OCI-LY7 (cell line): ENCODE data around the gene ZNF513. TPM values are rescaled to one million over a fixed set of nuclear protein-coding genes. Genes with fewer than 3 reads are reported as not detected.

ENCODE experiments used
- BruUV-seq: library from RNA; stranded (reverse); fragments of 400-500 nt; replicated peaks from 2 replicates; lab custom pipeline; 2021; lab: Mats Ljungman, UMichigan
- CTCF ChIA-PET: fragments of 300-600 bp; sonication (Branson Sonifier 250); formaldehyde crosslinking; loops from one replicate; lab custom pipeline; 2022; ENCODE audit warnings: antibody characterized with exemption; ENCODE audit not compliant: unreplicated experiment; lab: Charles Lee
- POLR2A ChIA-PET: fragments of 300-600 bp; sonication (Branson Sonifier 250); formaldehyde crosslinking; loops from one replicate; lab custom pipeline; 2022; ENCODE audit warnings: antibody characterized with exemption; lab: Charles Lee
- DNase-seq: peaks from one replicate; pipeline ENCODE4 v3.0.0-alpha.2; 2015; ENCODE audit warnings: low spot score
- H2AFZ ChIP-seq: fragments of 200-600 bp; sonication (generic), shearing (Covaris generic); 2 replicates; pipeline ENCODE4 v1.6.1; 2014; ENCODE audit warnings: mild to moderate bottlenecking, antibody characterized with exemption, low read length, moderate library complexity
- H3K27ac ChIP-seq: fragments of 200-600 bp; sonication (generic); 2 replicates; pipeline ENCODE4 v1.5.1; 2014; ENCODE audit warnings: mixed run types, low read depth, mild to moderate bottlenecking, moderate library complexity, low read length, inconsistent platforms; ENCODE audit not compliant: poor library complexity, severe bottlenecking
- H3K36me3 ChIP-seq: fragments of 200-600 bp; sonication (generic); 2 replicates; pipeline ENCODE4 v1.6.1; 2014; ENCODE audit warnings: mild to moderate bottlenecking, antibody characterized with exemption, low read length, moderate library complexity, mixed read lengths; ENCODE audit not compliant: insufficient read depth
- H3K4me1 ChIP-seq: fragments of 200-600 bp; sonication (generic); 2 replicates; pipeline ENCODE4 v1.5.1; 2014; ENCODE audit warnings: mild to moderate bottlenecking, low read length; ENCODE audit not compliant: insufficient read depth, poor library complexity, severe bottlenecking
- H3K4me2 ChIP-seq: fragments of 200-600 bp; sonication (generic); 2 replicates; pipeline ENCODE4 v1.6.1; 2014; ENCODE audit warnings: mild to moderate bottlenecking, low read length
- H3K4me3 ChIP-seq: fragments of 200-600 bp; sonication (generic); 2 replicates; pipeline ENCODE4 v1.5.1; 2014; ENCODE audit warnings: mild to moderate bottlenecking, low read depth, low read length; ENCODE audit not compliant: poor library complexity, severe bottlenecking
- H3K79me2 ChIP-seq: fragments of 200-600 bp; sonication (generic); 2 replicates; pipeline ENCODE4 v1.6.1; 2016; ENCODE audit warnings: low read depth, mild to moderate bottlenecking, low read length, moderate library complexity, mixed read lengths; ENCODE audit not compliant: insufficient read depth
- H3K9me2 ChIP-seq: fragments of 200-600 bp; sonication (generic); 2 replicates; pipeline ENCODE4 v1.6.1; 2016; ENCODE audit warnings: mild to moderate bottlenecking, low read length, mixed read lengths; ENCODE audit not compliant: insufficient read depth
- H3K9me3 ChIP-seq: fragments of 200-600 bp; sonication (generic); 2 replicates; pipeline ENCODE4 v1.6.1; 2014; ENCODE audit warnings: mild to moderate bottlenecking, mixed run types, low read length, mixed read lengths
- H4K20me1 ChIP-seq: fragments of 200-600 bp; sonication (generic); 2 replicates; pipeline ENCODE4 v1.6.1; 2014; ENCODE audit warnings: mild to moderate bottlenecking, antibody characterized with exemption, low read length, moderate library complexity, mixed read lengths; ENCODE audit not compliant: insufficient read depth
- EZH2phosphoT487 ChIP-seq: fragments of 200-600 bp; sonication (generic); IDR thresholded peaks from 2 replicates; pipeline ENCODE4 v1.6.1; 2018; ENCODE audit warnings: low read depth, borderline replicate concordance, mild to moderate bottlenecking, mixed run types, antibody characterized with exemption, low read length, moderate library complexity, mixed read lengths
- intact Hi-C: fragments of 100-400 bp; cut with micrococcal nuclease; formaldehyde crosslinking; loops from one replicate; pipeline ENCODE4 v1.10.0; 2022; ENCODE audit not compliant: unreplicated experiment
- total RNA-seq, 2 experiments: library from RNA; depleted of rRNA in 1 of 2; stranded (reverse); fragments of >200 nt in 1 of 2; shearing (Covaris generic) in 1 of 2; gene quantifications; 2 replicates each; pipeline ENCODE4 v1.2.3, GENCODE V29; 2014 to 2022
- TF ChIP-seq, protein P1 (sequence below): fragments of 200-600 bp; sonication (generic); conservative IDR thresholded peaks from 2 replicates; pipeline ENCODE4 v1.5.1; 2014; ENCODE audit warnings: mild to moderate bottlenecking, antibody characterized with exemption, low read length, moderate library complexity, mixed read lengths

ZNF513 gene
- total RNA-seq, 2 experiments from 2014 or later: 10.0 to 10.9 TPM

DNA sequence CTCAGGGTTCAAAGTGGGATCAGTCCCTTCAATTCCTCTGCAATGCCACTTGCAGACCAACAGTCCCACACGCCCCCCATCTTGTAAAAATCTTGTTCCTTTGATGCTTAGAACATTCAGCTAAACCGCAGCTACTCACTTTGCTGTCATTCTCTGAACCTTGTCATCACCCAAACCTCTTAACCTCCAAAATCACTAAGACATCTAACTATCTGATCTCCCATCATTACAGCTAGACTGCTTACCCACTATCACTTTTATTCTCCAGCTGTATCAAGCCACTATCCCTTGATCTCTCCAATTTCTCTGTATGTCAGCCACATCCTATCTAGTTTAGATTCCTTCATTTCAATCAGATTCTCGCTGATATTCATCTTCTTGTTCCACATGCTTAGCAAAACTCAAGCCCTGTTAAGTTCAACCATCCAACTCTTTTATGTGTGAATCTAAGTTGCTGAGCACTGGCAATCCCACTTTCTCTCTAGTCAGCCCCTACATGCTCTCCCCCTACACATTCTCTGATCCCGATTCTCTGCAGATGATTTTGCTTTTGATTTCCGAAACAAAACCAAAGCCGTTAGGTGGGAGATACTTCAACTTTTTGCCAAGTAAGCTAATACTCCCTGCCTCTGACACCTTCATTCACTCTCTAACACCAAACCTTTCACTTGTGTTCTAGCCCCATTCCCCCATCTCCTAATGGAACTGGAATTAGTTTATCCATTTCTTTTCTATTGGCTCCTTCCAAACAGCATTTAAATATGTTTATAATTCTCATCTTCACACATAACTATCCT lies 28.5 kb downstream of the ZNF513 start:
- intact Hi-C loops: no loop called here
- Histone ChIP-seq H4K20me1 (0 out of 2 replicates have a peak, but pooled peaks cover 4% of the 10 kb centered on the region), H3K9me2 (no peaks in the 10 kb centered on the region), H3K4me3 (no peak overlapping the region), H3K9me3 (no peaks in the 10 kb centered on the region), H3K4me2 (no peak overlapping the region), H3K36me3 (peaks cover 16% of the 10 kb centered on the region; the same call in 1 of the 2 replicates), H3K4me1 (peaks cover 24% of the 10 kb centered on the region), H3K79me2 (peaks cover 75% of the 10 kb centered on the region), H3K27ac (no peak overlapping the region), H2AFZ (no peak overlapping the region)
- no peak for TF ChIP-seq EZH2phosphoT487
- TF ChIP-seq, protein P1, sequence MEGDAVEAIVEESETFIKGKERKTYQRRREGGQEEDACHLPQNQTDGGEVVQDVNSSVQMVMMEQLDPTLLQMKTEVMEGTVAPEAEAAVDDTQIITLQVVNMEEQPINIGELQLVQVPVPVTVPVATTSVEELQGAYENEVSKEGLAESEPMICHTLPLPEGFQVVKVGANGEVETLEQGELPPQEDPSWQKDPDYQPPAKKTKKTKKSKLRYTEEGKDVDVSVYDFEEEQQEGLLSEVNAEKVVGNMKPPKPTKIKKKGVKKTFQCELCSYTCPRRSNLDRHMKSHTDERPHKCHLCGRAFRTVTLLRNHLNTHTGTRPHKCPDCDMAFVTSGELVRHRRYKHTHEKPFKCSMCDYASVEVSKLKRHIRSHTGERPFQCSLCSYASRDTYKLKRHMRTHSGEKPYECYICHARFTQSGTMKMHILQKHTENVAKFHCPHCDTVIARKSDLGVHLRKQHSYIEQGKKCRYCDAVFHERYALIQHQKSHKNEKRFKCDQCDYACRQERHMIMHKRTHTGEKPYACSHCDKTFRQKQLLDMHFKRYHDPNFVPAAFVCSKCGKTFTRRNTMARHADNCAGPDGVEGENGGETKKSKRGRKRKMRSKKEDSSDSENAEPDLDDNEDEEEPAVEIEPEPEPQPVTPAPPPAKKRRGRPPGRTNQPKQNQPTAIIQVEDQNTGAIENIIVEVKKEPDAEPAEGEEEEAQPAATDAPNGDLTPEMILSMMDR: no peak
- no TSS peak for BruUV-seq
- ChIA-PET CTCF (no interaction called here), POLR2A (interaction anchor here (1.0 to 1.7 kb wide), 3 partner anchors 8 to 58 kb away, joined by 3 to 7 read pairs (median 5); no protein-coding TSS in a partner anchor)
- no peak for DNase-seq

DNA sequence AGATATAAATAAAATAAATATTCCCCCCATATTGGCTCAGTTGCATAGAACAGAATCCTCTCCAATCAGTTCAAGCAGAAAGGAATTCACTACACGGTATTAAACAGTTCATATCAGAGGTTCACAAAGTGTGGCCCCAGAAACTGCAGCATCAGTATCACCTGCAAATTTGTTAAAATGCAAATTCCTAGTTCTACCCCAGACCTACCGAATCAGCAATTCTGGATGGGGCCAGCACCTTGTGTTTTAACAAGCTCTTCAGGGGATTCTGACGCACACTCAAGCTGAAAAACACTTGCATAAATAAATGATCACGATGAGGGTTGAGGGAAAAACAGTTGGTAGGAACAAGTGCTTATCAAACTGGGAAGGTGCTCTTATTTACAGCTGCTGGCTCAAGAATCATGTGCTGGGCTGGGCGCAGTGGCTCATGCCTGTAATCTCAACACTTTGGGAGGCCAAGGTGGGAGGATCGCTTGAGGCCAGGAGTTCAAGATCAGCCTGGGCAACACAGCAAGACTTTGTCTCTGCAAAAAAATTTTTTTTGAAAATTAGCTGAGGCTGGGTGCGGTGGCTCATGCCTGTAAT lies 30.3 kb downstream of the ZNF513 start:
- no peak overlapping the region for H3K27ac ChIP-seq
- H3K79me2 ChIP-seq: peaks cover 76% of the 10 kb centered on the region
- H2AFZ ChIP-seq: no peak overlapping the region
- intact Hi-C loops: no loop called here
- peaks cover 20% of the 10 kb centered on the region; the same call in 1 of the 2 replicates for H3K36me3 ChIP-seq
- H3K4me2 ChIP-seq: no peak overlapping the region
- no peaks in the 10 kb centered on the region for H3K9me2 ChIP-seq
- no peak for TF ChIP-seq EZH2phosphoT487
- TF ChIP-seq, protein P1: no peak
- POLR2A ChIA-PET: interaction anchor here (0.7 kb wide), 1 partner anchor 36 kb away, joined by 3 read pairs; no protein-coding TSS in a partner anchor
- no peak overlapping the region for H3K4me3 ChIP-seq
- H4K20me1 ChIP-seq: 0 out of 2 replicates have a peak, but pooled peaks cover 4% of the 10 kb centered on the region
- H3K9me3 ChIP-seq: no peaks in the 10 kb centered on the region
- CTCF ChIA-PET: no interaction called here
- BruUV-seq: no TSS peak
- peaks cover 21% of the 10 kb centered on the region for H3K4me1 ChIP-seq
- no peak for DNase-seq
